GM21390 (cell line): ENCODE results near the gene RBPJL.

Source experiments
- ATAC-seq: cut with Tn5 transposase; IDR thresholded peaks from one replicate; pipeline ENCODE4 v1.9.1; 2021; ENCODE audit not compliant: unreplicated experiment

Gene RBPJL

GRCh38 chr20:45358282-45359068 is 51.8 kb downstream of the RBPJL start:
- ATAC-seq: no peak

- no peak for ATAC-seq
Observed at GRCh38 chr20:45359069-45359405, 52.4 kb downstream of the RBPJL start.

- no peak for ATAC-seq
Observed at GRCh38 chr20:45359406-45360148, 52.9 kb downstream of the RBPJL start.

- ATAC-seq: no peak
Observed at GRCh38 chr20:45361793-45362192, 55.2 kb downstream of the RBPJL start.

GRCh38 chr20:45362804-45363610 is 56.4 kb downstream of the RBPJL start, which contains the start of gene SYS1:
TSS of gene SYS1 (plus strand) at chr20:45363156. CDS start at chr20:45363532, 376 bp downstream.
- peak; percentile 68 for ATAC-seq

GRCh38 chr20:45363611-45364492 is 57.2 kb downstream of the RBPJL start:
- ATAC-seq: no peak

- ATAC-seq: no peak
Observed at GRCh38 chr20:45365444-45365970, 58.9 kb downstream of the RBPJL start.

GRCh38 chr20:45366192-45366591 is 59.6 kb downstream of the RBPJL start:
- no peak for ATAC-seq

GRCh38 chr20:45366631-45367030 is 60.0 kb downstream of the RBPJL start:
- ATAC-seq: no peak

- no peak for ATAC-seq
Observed at GRCh38 chr20:45367126-45367525, 60.5 kb downstream of the RBPJL start.
